GM18861 (cell line): ENCODE results near the gene BTBD9.

ENCODE experiments used
- ATAC-seq: cut with Tn5 transposase; IDR thresholded peaks from one replicate; pipeline ENCODE4 v1.9.1; 2021; ENCODE audit not compliant: unreplicated experiment

Gene BTBD9

DNA sequence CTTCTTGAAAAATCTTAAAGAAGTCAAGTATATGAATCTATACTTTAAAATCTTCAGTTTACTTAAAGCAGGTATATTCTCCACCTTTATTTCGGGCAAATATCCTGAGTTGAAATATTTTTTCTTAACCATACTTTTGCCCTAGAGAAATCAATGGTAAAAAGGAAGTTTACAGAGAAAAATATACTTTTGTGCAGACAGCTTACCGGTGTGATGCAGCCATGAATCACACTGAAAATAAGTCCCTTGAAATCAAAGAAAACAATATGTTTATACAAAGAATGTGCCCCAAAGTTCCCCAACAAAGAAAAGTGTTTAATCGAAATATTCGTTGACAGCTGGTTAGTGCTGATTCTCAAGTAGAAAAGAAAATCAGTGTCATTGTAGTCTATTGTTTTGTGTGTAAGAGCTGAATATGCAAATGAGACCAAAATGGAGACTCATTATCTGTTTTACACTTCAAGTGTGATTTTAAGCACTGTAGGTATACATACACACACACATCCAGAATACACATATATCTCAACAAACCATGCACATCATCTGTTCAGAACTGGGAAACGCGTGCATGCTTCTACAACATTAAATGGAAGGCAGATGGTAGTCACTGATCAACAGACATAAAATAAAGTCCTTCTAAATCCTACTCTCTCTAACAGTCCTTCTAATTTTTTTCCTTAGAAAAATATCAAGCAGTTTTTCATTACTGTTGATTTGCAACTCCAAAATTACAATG lies 73.3 kb downstream of the BTBD9 start:
- ATAC-seq = no peak

DNA sequence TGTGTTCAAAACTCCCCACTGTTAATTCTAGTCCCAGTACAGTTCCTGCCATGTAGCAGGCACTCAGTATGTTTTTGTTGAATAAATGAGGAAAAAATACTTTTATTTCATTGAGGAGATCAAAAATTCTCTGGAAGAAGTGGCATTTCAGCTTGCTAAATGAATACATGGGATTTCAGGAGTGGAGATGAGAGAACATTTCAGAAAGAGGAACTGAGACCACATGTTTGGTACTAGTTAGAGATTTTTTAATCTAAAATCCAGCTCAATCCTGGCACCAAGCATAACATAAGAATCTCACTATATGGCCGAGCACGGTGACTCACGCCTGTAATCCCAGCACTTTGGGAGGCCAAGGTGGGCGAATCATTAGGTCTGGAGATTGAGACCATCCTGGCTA lies 75.4 kb downstream of the BTBD9 start:
- no peak for ATAC-seq

DNA sequence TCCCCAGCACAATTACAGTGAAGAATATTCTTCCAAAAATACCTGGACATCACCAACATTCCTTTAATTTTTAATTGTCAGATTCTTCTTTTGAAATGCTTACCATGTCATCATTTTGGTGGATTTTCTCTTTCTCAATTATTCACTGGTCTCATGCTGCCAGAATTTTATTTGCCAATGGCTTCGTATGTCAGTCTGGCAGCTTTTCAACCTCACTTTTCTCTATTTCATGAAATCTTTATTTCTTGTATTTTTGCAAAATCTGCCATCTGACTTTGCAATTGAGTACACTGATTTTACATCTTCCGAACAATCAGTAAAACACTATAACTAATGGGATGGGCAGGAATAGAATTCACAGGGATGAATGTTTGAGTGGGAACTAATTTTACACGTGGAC lies 84.1 kb downstream of the BTBD9 start:
- ATAC-seq = no peak

DNA sequence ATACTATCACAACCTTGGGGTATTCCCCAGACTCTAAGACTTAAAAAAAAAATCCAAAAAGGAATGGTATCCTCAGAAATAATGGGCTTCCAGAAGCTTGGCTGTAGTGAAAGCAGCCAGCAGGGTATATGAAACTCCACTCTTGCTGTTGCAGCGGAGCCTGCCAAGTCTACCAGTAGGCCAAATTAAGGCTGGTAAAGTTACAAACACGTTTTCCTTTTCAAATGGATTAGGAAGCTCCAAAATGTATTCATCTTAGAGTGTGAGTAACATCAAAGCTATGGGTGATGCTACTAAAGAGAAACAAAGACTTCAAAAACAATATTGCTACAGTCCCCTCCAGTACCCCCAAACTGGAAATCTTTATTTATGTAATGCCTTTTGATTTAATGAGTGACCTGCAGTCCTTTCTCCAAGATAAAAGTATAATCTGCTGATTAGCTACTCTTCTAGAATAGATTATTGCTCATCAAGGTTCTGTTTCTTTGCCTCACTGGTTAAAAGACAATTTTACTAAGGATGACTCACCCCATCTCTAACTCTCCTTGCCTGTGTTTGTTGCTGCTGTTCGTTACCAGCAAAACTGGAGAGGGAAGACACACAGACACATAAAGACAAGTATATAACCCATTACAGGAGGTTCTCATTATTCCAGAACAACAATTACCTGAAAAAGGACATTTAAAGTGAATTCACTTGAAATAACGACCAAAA lies 84.9 kb downstream of the BTBD9 start:
- no peak for ATAC-seq

DNA sequence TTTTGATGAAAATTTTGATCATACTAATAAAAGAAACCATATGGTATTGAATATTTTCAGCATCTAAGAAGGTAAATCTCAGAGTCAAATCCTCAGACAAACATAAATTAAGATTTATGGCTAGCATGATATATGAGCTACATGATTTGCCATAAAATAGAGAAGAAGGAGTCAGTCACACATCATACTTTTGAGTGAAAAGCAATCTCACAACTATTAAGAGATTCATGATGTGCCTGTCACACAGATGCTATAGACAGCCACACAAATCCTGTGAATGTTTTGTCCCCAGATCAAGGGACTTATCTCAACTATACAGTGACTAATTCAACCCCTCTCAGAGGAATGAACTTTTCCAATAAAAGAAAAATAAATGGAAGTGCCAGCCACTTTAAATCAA lies 85.7 kb downstream of the BTBD9 start:
- ATAC-seq = no peak

DNA sequence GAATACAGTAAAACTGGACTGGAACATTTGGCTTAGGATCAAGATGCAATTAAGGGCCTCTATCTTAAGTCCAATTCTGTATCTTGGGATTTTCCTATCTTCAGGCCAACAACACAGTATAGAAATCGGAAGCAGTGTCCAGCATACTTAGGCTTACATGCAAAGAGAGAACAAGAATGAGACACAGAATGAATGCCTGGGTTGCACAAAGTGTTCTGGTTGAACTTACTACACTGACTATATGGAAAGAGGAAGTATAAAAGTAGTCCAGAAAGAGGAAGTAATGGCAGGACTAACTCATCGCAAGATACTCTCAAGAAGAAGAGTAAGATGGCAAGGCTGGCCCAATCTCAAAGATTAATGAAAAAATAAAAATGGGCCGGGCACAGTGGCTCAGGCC lies 87.6 kb downstream of the BTBD9 start:
- ATAC-seq = no peak

DNA sequence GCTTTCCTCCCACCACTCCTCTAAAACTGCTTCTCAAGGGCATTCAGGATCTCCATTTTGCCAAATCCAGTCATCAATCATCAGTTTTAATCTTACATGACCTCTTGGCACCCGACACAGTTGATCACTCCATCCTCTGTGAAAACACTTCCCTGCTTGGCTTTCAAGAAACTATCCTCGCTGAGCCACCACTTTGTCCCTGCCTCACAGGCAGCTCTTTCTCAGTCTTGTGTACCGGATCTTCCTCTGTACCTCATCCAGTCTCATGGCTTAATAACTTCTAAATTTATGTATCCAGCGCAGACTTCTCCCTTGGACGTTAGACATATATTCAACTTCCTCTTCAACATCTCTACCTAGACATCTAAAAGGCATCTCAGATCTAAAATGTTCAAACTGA lies 89.9 kb downstream of the BTBD9 start:
- no peak for ATAC-seq

DNA sequence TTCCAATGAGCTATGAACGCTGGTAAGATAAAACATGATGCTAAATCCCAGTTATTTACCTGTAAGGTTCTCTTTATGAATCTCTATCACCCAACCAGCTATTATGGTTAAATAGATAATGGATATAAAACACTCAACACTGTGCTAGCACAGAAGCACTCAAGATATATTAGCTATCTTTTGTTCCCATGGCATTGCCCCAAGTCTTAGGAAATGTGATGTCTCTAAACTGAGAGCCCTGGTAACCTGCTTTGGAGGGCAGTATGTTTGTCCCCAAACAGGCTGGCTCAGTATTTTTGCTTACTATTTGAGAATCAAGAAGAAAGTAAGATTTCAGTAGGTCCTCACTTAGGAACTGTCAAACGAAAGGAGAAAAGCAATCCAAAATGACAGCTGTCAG lies 90.5 kb downstream of the BTBD9 start:
- ATAC-seq = no peak

DNA sequence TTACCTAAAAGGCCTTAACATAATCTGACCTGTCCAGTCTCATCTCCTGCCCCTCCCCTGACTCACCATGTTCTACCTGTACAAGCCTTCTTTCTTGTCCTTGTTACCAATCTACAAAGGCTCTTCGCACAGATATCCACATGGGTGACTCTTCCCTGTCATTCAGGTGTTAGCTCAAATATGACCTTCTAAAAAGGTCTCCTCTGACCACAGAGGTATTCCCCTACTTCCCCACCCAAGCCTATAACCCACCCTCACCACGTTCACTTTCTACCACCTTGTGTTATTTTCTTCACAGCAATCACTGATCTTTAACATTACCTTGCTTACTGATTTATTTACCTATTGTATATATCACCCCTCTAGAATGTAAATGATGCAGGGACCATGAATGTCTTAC lies 96.7 kb downstream of the BTBD9 start:
- ATAC-seq = no peak

DNA sequence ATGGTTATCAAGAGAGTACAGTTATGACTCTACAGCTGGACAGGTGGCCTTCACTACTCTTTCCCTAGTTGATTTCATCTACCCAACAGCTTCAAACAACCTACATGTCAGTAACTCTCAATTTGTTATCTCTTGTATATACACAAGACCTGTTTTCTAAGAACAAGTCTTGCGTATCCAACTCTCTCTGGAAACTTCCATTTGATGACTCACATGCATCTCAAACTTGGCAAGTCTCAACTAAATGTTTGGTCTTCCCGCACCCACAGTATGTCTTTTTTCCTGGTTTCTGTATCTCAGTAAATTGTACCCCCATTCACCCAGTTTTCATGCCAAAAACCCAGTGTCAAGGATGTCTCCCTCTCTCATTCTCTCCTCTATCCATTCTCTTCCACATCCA lies 97.7 kb downstream of the BTBD9 start:
- ATAC-seq = no peak

DNA sequence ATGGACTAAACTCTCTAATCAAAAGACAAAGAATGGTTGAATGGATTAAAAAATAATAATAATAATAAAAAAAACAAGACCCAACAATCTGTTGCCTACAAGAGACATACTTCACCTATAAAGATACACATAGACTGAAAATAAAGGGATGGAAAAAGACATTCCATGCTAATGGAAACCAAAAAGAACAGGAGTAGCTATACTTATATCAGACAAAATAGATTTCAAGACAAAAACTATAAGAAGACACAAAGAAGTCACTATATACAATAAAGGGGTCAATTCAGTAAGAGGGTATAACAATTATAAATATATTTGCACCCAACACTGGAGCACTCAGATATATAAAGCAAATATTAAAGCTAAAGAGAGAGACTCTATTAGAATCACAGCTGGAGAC lies 106.7 kb downstream of the BTBD9 start:
- ATAC-seq = no peak

DNA sequence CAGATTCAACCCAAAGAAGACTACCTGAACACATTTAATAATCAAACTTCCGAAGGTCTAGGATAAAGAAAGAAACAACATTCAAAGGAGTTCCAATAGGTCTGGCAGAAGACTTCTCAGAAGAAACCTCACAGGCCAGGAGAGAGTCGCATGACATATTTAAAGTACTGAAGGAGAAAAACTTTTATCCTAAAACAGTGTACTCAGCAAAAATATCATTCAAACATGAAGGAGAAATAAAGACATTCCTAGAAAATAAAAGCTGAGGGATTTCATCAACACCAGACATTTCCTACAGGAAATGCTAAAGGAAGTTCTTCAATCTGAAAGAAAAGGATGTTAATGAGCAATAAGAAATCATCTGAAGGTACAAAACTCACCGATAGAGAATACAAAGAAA lies 108.6 kb downstream of the BTBD9 start:
- no peak for ATAC-seq

DNA sequence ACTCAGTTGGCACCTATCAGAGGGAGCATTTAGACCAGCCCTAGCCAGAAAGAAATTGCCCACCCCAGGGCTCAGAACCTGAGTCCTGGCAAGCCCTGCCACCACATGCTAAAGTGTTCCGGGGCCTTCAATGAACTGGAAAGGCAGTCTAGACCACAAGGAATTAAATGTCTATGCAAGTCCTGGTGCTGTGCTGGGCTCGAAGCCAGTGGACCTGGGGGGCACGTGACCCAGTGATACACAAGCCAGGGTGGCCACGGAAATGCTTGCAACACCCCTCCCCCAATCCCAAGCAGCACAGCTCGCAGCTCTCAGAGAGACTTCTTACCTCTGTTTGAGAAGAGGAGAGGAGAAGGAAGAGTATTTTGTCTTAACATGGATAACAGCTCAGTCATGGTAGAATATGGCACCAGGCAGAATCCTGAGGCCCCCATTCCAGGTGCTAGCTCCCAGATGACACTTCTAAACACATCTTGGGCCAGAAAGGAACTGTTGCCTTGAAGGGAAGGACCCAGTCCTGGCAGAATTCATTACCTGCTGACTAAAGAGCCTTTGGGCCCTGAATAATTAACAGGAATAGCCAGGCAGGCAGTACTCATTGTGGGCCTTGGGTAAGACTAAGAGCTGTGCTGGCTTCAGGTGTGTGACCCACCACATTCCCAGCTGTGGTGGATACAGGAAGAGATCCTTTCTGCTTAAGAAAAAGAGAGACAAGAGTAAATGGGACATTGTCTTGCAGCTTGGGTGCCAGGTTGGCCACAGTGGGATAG lies 111.3 kb downstream of the BTBD9 start:
- ATAC-seq = no peak

DNA sequence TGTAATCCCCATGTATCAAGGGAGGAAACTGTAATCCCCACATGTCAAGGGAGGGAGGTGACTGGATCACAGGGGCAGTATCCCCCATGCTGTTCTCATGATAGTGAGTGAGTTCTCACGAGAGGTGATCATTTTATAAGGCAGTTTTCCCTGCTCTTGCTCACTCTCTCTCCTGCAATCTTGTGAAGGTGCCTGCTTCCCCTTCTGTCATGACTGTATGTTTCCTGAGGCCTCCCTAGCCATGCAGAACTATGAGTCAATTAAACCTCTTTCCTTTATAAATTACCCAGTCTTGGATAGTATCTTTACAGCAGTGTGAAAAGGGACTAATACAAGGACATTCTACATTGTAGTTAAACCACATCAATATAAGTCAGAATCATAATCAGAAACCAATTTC lies 112.4 kb downstream of the BTBD9 start:
- ATAC-seq = no peak

DNA sequence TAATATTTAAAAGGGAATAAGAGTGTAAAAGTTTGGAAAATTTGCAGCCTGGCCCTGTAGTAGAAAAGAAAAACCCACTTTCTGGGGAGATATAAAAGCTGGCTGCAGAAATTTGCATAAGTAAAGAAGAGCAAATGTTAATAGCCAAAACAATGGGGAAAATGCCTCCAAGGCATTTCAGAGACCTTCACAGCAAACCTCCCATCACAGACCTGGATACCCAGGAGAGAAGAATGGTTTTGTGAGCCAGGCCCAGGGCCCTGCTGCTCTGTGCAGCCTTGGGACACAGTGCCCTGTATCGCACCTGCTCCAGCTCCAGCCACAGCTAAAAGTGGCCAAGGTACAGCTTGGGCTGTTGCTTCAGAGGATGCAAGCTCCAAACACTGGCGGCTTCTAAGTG lies 113.8 kb downstream of the BTBD9 start:
- no peak for ATAC-seq

DNA sequence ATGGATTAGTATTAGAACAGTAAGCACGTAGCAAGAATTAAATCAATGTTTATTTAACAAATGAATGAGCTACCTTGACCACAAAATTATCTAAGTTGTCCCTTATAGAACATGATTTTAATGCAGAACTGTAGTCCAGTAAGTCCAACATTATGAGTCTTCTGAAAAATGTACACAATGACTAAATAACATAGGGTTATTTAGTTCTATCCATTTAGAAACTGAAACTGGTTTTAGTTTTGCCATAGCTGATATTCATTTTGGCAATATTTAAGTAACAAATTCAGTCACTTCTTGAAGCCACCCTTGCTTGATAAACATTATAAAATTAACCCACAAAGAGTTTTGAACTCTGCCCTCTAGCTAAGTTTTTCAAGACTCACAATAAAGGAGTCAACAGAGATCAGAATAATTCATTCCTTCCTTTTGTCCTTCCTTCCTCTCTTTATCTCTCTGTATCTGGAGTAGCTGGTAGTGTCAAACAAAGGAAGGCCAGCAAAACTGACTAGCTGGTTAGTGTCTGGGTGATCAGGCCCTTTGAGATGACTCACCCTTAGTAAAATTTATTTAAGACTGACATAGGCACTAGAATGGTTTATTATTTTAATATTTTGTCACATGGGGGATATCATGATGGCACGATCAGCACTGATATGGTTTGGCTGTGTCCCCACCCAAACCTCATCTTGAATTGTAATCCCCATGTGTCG lies 115.1 kb downstream of the BTBD9 start:
- no peak for ATAC-seq

DNA sequence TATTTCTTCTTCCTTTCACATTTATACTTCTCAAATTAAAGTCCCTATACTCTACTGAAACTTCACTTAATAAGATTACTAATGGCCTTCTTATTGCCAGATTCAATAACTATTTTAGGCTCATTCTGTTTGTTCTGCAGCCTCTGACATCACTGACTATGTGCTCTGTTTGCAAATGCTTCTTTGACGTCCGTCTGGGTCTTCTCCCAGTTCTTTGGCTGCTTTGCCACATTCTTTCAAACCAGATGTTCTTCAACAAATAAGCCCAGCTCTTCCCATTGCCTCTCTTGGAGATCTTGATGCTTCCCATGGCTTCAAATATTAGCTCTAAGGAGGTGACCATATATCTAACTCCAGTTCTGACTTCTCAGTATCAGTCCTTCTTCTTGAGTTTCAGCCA lies 117.4 kb downstream of the BTBD9 start:
- ATAC-seq = no peak

DNA sequence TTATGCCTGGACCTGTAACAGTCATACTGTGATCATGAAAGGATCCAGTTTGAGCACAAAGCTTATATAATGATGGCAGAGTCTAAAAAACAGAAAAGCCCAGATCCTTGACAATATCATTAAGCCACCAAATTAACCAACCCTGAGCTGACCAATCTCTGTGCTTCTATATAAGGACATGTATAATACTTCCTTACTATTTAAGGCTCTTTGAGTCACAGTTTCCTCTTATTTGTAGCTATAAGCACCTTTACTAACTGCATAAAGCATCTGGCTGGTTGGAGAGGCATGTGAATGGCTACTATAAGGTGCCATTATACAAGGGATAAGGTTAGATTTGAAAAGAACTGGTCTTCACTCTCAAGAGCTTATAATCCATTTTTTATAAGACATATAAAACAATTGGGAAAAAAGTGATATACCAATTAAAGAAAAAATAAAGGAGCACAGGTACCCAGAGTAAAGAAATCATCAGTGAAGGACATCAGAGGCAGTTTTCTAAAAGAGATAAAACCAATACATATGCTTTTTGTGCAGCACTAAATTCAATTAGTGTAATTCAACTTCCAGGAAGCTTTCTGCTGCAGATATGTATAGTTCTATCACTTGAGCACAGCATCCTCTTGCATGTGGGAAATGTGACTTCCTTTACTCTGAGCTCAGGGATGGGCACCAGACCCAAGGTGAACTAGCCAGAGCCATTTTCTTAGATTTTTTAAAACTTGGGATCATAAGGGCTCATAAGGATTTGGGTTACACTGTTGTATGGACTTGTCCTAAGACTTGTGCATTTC lies 121.0 kb downstream of the BTBD9 start:
- ATAC-seq = no peak

DNA sequence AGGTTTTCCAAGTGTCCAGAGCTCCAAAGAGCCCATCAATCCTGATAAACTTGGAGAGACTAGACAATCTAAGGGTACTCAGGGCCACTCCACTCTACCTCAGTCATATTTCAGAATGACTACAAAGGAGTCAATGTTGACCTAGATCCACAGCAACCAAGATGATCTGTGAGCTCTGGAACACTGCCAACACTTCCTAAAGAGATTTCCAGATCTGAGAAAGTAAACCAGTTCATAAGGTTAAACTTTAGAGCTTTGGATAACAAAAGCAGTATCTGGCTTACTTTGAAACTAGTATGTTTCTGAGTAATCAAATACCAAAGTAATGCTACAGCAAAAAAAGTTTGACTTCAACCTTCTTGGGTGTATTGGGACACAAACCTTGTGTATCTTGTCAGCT lies 122.7 kb downstream of the BTBD9 start:
- no peak for ATAC-seq

DNA sequence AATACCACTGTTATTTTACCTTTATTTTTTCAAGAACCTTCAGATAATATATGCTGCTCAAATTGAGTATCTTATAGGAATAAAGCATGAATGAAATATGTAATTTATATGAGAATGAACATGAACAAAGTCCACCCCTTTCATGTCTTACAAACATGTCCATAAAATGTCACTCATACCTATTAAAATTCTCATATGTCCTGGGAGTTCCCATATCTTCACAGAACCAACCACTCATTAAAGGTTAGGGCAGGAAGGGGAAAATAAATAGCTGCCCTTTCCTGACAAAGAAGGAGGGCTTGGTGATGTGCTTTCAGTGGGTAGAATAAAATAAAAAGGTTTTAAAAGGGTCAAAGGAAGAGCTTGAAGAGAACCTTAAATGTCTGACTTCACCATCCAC lies 125.3 kb downstream of the BTBD9 start:
- ATAC-seq = no peak

DNA sequence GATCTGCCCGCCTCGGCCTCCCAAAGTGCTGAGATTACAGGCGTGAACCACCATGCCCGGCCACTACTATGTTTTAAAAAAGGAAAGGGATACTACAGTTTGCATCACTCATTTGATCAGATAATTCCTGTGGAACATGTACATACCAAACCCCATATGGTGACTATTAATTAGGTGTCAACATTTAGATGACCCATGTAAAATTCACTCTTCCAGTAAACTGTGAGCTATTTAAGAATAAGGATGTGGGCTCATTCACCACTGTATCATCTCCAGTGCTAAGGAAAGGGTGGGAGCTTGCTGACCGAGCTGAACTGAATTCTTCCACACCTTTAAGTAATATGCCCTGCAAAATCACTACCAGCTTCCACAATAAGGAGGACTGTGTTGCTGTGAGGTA lies 127.5 kb downstream of the BTBD9 start:
- no peak for ATAC-seq
